Jurkat, Clone E6-1 (cell line): ENCODE measurements around the gene ZNF334.

Source experiments
- DNase-seq: peaks from one replicate; pipeline ENCODE4 v3.0.0-alpha.2; 2011; ENCODE audit warnings: low read depth, low spot score
- H3K4me3 ChIP-seq: 2 replicates; pipeline ENCODE4 v1.5.1; 2011; ENCODE audit warnings: mild to moderate bottlenecking, low read length, control low read depth, moderate library complexity

ZNF334 gene

GRCh38 chr20:46501961-46502360 lies 11.4 kb downstream of the ZNF334 start:
- H3K4me3 ChIP-seq, result no peak overlapping the region
- DNase-seq, result no peak

GRCh38 chr20:46501337-46501942 lies 11.9 kb downstream of the ZNF334 start:
- H3K4me3 ChIP-seq, result no peak overlapping the region
- no peak for DNase-seq

GRCh38 chr20:46494077-46494476 lies 19.3 kb downstream of the ZNF334 start:
- no peak overlapping the region for H3K4me3 ChIP-seq
- no peak for DNase-seq

- no peak for DNase-seq
These were observed 22.0 kb downstream of the ZNF334 start for GRCh38 chr20:46491354-46491753.

GRCh38 chr20:46488451-46488850 lies 24.9 kb downstream of the ZNF334 start:
- no peak overlapping the region for H3K4me3 ChIP-seq
- DNase-seq, result no peak

More at GRCh38 chr20:46491354-46491753, 22.0 kb downstream of the ZNF334 start:
- no peak overlapping the region for H3K4me3 ChIP-seq

GRCh38 chr20:46487628-46488027 lies 25.7 kb downstream of the ZNF334 start:
- H3K4me3 ChIP-seq, result no peak overlapping the region
- no peak for DNase-seq

- no peak overlapping the region for H3K4me3 ChIP-seq
These were observed 27.9 kb downstream of the ZNF334 start for GRCh38 chr20:46485431-46485830.

GRCh38 chr20:46484954-46485353 lies 28.4 kb downstream of the ZNF334 start:
- no peak overlapping the region for H3K4me3 ChIP-seq

More at GRCh38 chr20:46485431-46485830, 27.9 kb downstream of the ZNF334 start:
- DNase-seq, result no peak

GRCh38 chr20:46483879-46484278 lies 29.5 kb downstream of the ZNF334 start:
- no peak overlapping the region for H3K4me3 ChIP-seq
- DNase-seq, result no peak

More at GRCh38 chr20:46484954-46485353, 28.4 kb downstream of the ZNF334 start:
- DNase-seq, result no peak

GRCh38 chr20:46482864-46483263 lies 30.5 kb downstream of the ZNF334 start:
- no peak overlapping the region for H3K4me3 ChIP-seq
- DNase-seq, result no peak

- no peak overlapping the region for H3K4me3 ChIP-seq
- DNase-seq, result no peak
These were observed 35.7 kb downstream of the ZNF334 start for GRCh38 chr20:46477640-46478039.

GRCh38 chr20:46477225-46477624 lies 36.1 kb downstream of the ZNF334 start:
- DNase-seq, result no peak
- H3K4me3 ChIP-seq, result no peak overlapping the region

GRCh38 chr20:46468508-46468907 lies 44.9 kb downstream of the ZNF334 start:
- DNase-seq, result no peak
- H3K4me3 ChIP-seq, result no peak overlapping the region

- no peak overlapping the region for H3K4me3 ChIP-seq
- DNase-seq, result no peak
These were observed 48.9 kb downstream of the ZNF334 start for GRCh38 chr20:46464451-46464850.

GRCh38 chr20:46463852-46464251 lies 49.5 kb downstream of the ZNF334 start:
- no peak overlapping the region for H3K4me3 ChIP-seq
- DNase-seq, result no peak

GRCh38 chr20:46461808-46462207 lies 51.6 kb downstream of the ZNF334 start:
- DNase-seq, result no peak
- no peak overlapping the region for H3K4me3 ChIP-seq

- H3K4me3 ChIP-seq, result no peak overlapping the region
- no peak for DNase-seq
These were observed 54.3 kb downstream of the ZNF334 start for GRCh38 chr20:46458866-46459750.

- no peak for DNase-seq
- no peak overlapping the region for H3K4me3 ChIP-seq
These were observed 56.9 kb downstream of the ZNF334 start for GRCh38 chr20:46456255-46457028.

- no peak for DNase-seq
- H3K4me3 ChIP-seq, result no peak overlapping the region
These were observed 57.6 kb downstream of the ZNF334 start for GRCh38 chr20:46455729-46456128.
